A172 (cell line): ENCODE data around the gene SYNPO. TPM values are rescaled to one million over a fixed set of nuclear protein-coding genes. Genes with fewer than 3 reads are reported as not detected.
A peak's percentile ranks its signal among the peaks of the same experiment; 100 is the strongest.

ENCODE experiments used
- DNase-seq: peaks from one replicate; pipeline ENCODE4 v3.0.0-alpha.2; 2015; ENCODE audit warnings: low spot score
- total RNA-seq: library from RNA; depleted of rRNA; stranded (reverse); fragments of >200 nt; shearing (Covaris generic); gene quantifications from 2 replicates; pipeline ENCODE4 v1.2.3, GENCODE V29; 2014

Gene SYNPO
- total RNA-seq, 1 experiment from 2014 or later = 9.0 TPM

GRCh38 chr5:150641824-150642566 lies 1.5 kb downstream of the SYNPO start:
- no peak for DNase-seq

- DNase-seq = peak; percentile 98
Measured at GRCh38 chr5:150642567-150642927, 2.1 kb downstream of the SYNPO start.

GRCh38 chr5:150642991-150643710 lies 2.7 kb downstream of the SYNPO start:
- no peak for DNase-seq

GRCh38 chr5:150644058-150644457 lies 3.6 kb downstream of the SYNPO start:
- peak; percentile 41 for DNase-seq

- DNase-seq = peak; percentile 55
Measured at GRCh38 chr5:150644514-150644913, 4.1 kb downstream of the SYNPO start.

- peak; percentile 93 for DNase-seq
Measured at GRCh38 chr5:150645070-150645700, 4.7 kb downstream of the SYNPO start.

GRCh38 chr5:150647275-150648251 lies 7.1 kb downstream of the SYNPO start:
- no peak for DNase-seq

- DNase-seq = no peak
Measured at GRCh38 chr5:150648294-150649107, 8.0 kb downstream of the SYNPO start.

GRCh38 chr5:150649108-150650020 lies 8.9 kb downstream of the SYNPO start:
- DNase-seq = no peak

GRCh38 chr5:150650021-150651006 lies 9.9 kb downstream of the SYNPO start:
- no peak for DNase-seq

- no peak for DNase-seq
Measured at GRCh38 chr5:150651382-150651781, 10.9 kb downstream of the SYNPO start.

GRCh38 chr5:150651924-150652671 lies 11.6 kb downstream of the SYNPO start:
- DNase-seq = no peak

GRCh38 chr5:150653145-150653761 lies 12.8 kb downstream of the SYNPO start:
- DNase-seq = no peak

- DNase-seq = no peak
Measured at GRCh38 chr5:150653762-150654556, 13.5 kb downstream of the SYNPO start.

GRCh38 chr5:150655221-150655620 lies 14.8 kb downstream of the SYNPO start:
- DNase-seq = no peak
